ENCODE data around the gene TIMP2. TPM values are rescaled to one million over a fixed set of nuclear protein-coding genes. Genes with fewer than 3 reads are reported as not detected.

Gene TIMP2
- total and polyA plus RNA-seq, 4 donors = 8.9 to 37.6 (median 10.1) TPM

DNA sequence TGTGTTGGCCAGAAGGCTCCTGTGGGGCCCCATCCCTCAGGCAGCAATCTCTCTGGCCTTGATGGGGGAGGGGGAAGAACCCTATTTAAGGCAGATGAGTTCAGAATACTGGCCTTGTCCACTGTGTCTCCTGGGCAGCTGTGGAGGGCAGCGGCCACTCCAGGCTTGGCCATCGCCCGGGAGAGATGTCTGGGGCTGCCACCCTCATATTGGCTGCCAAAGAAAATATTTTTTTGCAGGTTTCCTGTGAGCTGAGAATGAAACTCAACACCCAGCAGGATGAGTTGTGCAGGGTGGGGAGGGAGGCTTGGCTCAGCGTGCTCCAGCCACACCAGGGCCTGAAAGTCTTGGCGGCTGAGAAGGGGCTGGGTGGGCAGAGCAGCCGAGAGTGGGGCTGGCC is 14.4 kb upstream of the TIMP2 start:
- H3K9ac ChIP-seq (ENCODE audit: low read depth in 1 of 2, low read length in 2 of 2) = no peak overlapping the region
- TF ChIP-seq HNF4G (IDR thresholded peaks at IDR 0.05) = no peak
- TF ChIP-seq, protein P1, sequence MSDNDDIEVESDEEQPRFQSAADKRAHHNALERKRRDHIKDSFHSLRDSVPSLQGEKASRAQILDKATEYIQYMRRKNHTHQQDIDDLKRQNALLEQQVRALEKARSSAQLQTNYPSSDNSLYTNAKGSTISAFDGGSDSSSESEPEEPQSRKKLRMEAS (IDR thresholded peaks at IDR 0.05) = no peak
- TF ChIP-seq HNF4A (conservative IDR thresholded peaks at IDR 0.05) = no peak
- TF ChIP-seq RXRA (IDR thresholded peaks at IDR 0.05) = no peak
- TF ChIP-seq JUND (IDR thresholded peaks at IDR 0.05) = no peak
- TF ChIP-seq RAD21 (IDR thresholded peaks at IDR 0.05) = no peak
- H3K4me3 ChIP-seq (ENCODE audit: low read depth in 1 of 3, low read length in 3 of 3) = no peak overlapping the region
- H3K27ac ChIP-seq (ENCODE audit: low read depth in 1 of 2, low read length in 2 of 2) = no peak overlapping the region
- no peaks in the 10 kb centered on the region for H3K4me1 ChIP-seq (ENCODE audit: control insufficient read depth in 4 of 4, insufficient read depth in 4 of 4, low read length in 3 of 4)
- 88% methylated on average over 6 of the region's 6 CpGs for WGBS
- no peaks in the 10 kb centered on the region for H3K9me3 ChIP-seq (ENCODE audit: control insufficient read depth in 4 of 4, low read length in 3 of 4)
- no peaks in the 10 kb centered on the region for H3K36me3 ChIP-seq (ENCODE audit: control insufficient read depth in 4 of 4, insufficient read depth in 3 of 4, low read depth in 1 of 4, low read length in 3 of 4)
- H3K27me3 ChIP-seq (ENCODE audit: control insufficient read depth in 4 of 4, insufficient read depth in 4 of 4, low read length in 3 of 4) = no peaks in the 10 kb centered on the region
- DNase-seq (ENCODE audit: low spot score) = no peak

DNA sequence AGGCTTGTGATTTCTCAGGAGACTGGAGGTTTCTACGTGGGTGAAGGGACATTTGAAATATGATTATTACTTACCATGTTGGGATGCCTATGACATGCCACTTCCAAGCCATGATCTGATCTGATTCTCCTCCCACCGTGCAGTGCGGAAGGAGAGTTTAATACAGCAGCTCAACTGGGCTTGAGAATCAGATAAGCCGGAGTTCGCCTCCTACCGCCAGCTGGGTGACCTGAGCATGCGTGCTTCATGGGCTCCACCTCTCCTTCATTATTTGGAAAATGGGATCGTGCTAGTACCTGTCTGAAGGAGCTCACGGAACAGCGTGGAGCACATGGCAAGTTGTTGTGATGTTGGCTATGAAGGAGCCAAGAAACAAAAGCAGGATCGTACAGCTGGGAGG is 12.4 kb upstream of the TIMP2 start:
- H3K9me3 ChIP-seq (ENCODE audit: control insufficient read depth in 4 of 4, low read length in 3 of 4) = no peaks in the 10 kb centered on the region
- H3K27ac ChIP-seq (ENCODE audit: low read depth in 1 of 2, low read length in 2 of 2) = no peak overlapping the region
- DNase-seq (ENCODE audit: low spot score) = no peak
- TF ChIP-seq, protein P2, sequence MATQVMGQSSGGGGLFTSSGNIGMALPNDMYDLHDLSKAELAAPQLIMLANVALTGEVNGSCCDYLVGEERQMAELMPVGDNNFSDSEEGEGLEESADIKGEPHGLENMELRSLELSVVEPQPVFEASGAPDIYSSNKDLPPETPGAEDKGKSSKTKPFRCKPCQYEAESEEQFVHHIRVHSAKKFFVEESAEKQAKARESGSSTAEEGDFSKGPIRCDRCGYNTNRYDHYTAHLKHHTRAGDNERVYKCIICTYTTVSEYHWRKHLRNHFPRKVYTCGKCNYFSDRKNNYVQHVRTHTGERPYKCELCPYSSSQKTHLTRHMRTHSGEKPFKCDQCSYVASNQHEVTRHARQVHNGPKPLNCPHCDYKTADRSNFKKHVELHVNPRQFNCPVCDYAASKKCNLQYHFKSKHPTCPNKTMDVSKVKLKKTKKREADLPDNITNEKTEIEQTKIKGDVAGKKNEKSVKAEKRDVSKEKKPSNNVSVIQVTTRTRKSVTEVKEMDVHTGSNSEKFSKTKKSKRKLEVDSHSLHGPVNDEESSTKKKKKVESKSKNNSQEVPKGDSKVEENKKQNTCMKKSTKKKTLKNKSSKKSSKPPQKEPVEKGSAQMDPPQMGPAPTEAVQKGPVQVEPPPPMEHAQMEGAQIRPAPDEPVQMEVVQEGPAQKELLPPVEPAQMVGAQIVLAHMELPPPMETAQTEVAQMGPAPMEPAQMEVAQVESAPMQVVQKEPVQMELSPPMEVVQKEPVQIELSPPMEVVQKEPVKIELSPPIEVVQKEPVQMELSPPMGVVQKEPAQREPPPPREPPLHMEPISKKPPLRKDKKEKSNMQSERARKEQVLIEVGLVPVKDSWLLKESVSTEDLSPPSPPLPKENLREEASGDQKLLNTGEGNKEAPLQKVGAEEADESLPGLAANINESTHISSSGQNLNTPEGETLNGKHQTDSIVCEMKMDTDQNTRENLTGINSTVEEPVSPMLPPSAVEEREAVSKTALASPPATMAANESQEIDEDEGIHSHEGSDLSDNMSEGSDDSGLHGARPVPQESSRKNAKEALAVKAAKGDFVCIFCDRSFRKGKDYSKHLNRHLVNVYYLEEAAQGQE (IDR thresholded peaks at IDR 0.05) = no peak
- no peak for TF ChIP-seq HNF4G (IDR thresholded peaks at IDR 0.05)
- no peak for TF ChIP-seq GABPA (IDR thresholded peaks at IDR 0.05 in 1 of 2, conservative IDR thresholded peaks at IDR 0.05 in 1 of 2)
- no peak for TF ChIP-seq JUND (IDR thresholded peaks at IDR 0.05)
- TF ChIP-seq RXRA (IDR thresholded peaks at IDR 0.05) = no peak
- H3K4me1 ChIP-seq (ENCODE audit: control insufficient read depth in 4 of 4, insufficient read depth in 4 of 4, low read length in 3 of 4) = peaks cover 0 to 4% (median 1%) of the 10 kb centered on the region in 4 donors
- no peaks in the 10 kb centered on the region for H3K36me3 ChIP-seq (ENCODE audit: control insufficient read depth in 4 of 4, insufficient read depth in 3 of 4, low read depth in 1 of 4, low read length in 3 of 4)
- 83% methylated on average over 11 of the region's 11 CpGs for WGBS
- H3K9ac ChIP-seq (ENCODE audit: low read depth in 1 of 2, low read length in 2 of 2) = no peak overlapping the region
- no peak overlapping the region for H3K4me3 ChIP-seq (ENCODE audit: low read depth in 1 of 3, low read length in 3 of 3)
- no peaks in the 10 kb centered on the region for H3K27me3 ChIP-seq (ENCODE audit: control insufficient read depth in 4 of 4, insufficient read depth in 4 of 4, low read length in 3 of 4)

DNA sequence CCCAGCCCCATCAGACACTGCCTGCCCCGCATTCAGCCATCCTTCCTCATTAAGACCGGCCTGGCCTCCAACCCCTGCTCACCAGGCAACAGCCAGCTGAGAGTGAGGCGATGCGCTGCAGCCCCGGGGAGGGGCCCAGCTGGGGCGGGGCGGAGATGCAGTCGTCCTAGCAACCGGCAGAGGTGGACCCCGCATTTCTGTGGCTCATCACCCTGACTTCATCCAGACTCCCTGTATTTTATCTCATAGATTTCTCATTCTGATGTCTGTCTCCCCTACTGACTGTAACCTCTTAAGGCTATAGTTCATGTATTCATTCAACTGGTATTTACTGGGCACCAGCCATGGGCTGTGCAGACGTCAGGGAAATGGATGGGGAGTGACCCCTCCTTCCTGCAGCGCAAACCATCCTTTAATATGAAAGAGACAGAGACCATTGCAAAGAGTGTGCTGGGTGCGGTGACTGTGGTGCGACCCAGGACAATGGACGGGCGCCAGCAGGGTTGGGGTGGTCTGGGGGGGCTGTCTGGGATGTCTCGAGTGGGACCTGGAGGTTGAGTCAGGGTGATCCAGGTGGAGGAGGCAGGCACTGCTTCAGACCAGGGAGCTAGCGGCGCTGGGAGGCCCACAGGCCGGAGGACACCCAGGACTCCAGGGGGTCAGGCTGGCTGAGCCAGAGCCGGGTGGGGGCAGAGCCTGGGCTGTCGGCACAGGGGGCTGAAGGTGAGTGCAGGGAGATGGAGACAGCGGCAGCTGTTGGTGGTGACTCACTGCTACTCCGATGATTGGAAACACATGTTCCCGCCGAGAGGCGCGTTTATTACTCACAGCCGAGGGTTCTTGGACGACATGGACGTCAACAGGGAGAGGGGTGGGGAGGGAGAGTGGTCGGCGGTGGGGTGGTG is 10.5 kb upstream of the TIMP2 start:
- WGBS = 86% methylated on average over 33 of the region's 33 CpGs
- Histone ChIP-seq H3K27me3 (ENCODE audit: control insufficient read depth in 4 of 4, insufficient read depth in 4 of 4, low read length in 3 of 4) (no peaks in the 10 kb centered on the region), H3K4me3 (ENCODE audit: low read depth in 1 of 3, low read length in 3 of 3) (no peak overlapping the region), H3K9me3 (ENCODE audit: control insufficient read depth in 4 of 4, low read length in 3 of 4) (no peaks in the 10 kb centered on the region), H3K27ac (ENCODE audit: low read depth in 1 of 2, low read length in 2 of 2) (no peak overlapping the region), H3K9ac (ENCODE audit: low read depth in 1 of 2, low read length in 2 of 2) (no peak overlapping the region), H3K4me1 (ENCODE audit: control insufficient read depth in 4 of 4, insufficient read depth in 4 of 4, low read length in 3 of 4) (peaks cover 0 to 4% (median 1%) of the 10 kb centered on the region in 4 donors), H3K36me3 (ENCODE audit: control insufficient read depth in 4 of 4, insufficient read depth in 3 of 4, low read depth in 1 of 4, low read length in 3 of 4) (no peaks in the 10 kb centered on the region)
- no peak for TF ChIP-seq RAD21 (IDR thresholded peaks at IDR 0.05)
- TF ChIP-seq, protein P3, sequence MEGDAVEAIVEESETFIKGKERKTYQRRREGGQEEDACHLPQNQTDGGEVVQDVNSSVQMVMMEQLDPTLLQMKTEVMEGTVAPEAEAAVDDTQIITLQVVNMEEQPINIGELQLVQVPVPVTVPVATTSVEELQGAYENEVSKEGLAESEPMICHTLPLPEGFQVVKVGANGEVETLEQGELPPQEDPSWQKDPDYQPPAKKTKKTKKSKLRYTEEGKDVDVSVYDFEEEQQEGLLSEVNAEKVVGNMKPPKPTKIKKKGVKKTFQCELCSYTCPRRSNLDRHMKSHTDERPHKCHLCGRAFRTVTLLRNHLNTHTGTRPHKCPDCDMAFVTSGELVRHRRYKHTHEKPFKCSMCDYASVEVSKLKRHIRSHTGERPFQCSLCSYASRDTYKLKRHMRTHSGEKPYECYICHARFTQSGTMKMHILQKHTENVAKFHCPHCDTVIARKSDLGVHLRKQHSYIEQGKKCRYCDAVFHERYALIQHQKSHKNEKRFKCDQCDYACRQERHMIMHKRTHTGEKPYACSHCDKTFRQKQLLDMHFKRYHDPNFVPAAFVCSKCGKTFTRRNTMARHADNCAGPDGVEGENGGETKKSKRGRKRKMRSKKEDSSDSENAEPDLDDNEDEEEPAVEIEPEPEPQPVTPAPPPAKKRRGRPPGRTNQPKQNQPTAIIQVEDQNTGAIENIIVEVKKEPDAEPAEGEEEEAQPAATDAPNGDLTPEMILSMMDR (IDR thresholded peaks at IDR 0.05; ENCODE audit: low read depth, low read length, missing input control) = no peak
- no peak for TF ChIP-seq NR2F2 (IDR thresholded peaks at IDR 0.05)
- no peak for TF ChIP-seq GABPA (IDR thresholded peaks at IDR 0.05 in 1 of 2, conservative IDR thresholded peaks at IDR 0.05 in 1 of 2)
- no peak for TF ChIP-seq SP1 (IDR thresholded peaks at IDR 0.05)
- TF ChIP-seq EGR1 (IDR thresholded peaks at IDR 0.05; ENCODE audit: low read depth in 2 of 2) = no peak
- DNase-seq (ENCODE audit: low spot score) = no peak
